Stimulated activated CD4-positive, alpha-beta T cell treated with anti-CD3 and anti-CD28 coated beads, Interleukin-4, amount 100 ng/mL, for 24 hours (primary cell): ENCODE data around the gene TENT4A.

Experiments
- DNase-seq: peaks from one replicate; pipeline ENCODE4 v3.0.0-alpha.2; 2020

TENT4A gene

GRCh38 chr5:6718718-6719117 is 5.5 kb downstream of the TENT4A start:
- no peak for DNase-seq

GRCh38 chr5:6719417-6719816 is 6.2 kb downstream of the TENT4A start:
- no peak for DNase-seq

GRCh38 chr5:6719896-6720560 is 6.8 kb downstream of the TENT4A start:
- no peak for DNase-seq

- DNase-seq = no peak
Measured at GRCh38 chr5:6720561-6720921, 7.3 kb downstream of the TENT4A start.

- DNase-seq = no peak
Measured at GRCh38 chr5:6721442-6721841, 8.2 kb downstream of the TENT4A start.

GRCh38 chr5:6722015-6722414 is 8.8 kb downstream of the TENT4A start:
- DNase-seq = no peak

GRCh38 chr5:6723122-6723815 is 10.0 kb downstream of the TENT4A start:
- DNase-seq = no peak

- DNase-seq = no peak
Measured at GRCh38 chr5:6723816-6724300, 10.6 kb downstream of the TENT4A start.

- DNase-seq = no peak
Measured at GRCh38 chr5:6724321-6724929, 11.2 kb downstream of the TENT4A start.

- DNase-seq = no peak
Measured at GRCh38 chr5:6725421-6725820, 12.2 kb downstream of the TENT4A start.

GRCh38 chr5:6726006-6726405 is 12.8 kb downstream of the TENT4A start:
- DNase-seq = no peak

GRCh38 chr5:6727231-6727630 is 14.0 kb downstream of the TENT4A start:
- DNase-seq = no peak

- no peak for DNase-seq
Measured at GRCh38 chr5:6728011-6728794, 15.0 kb downstream of the TENT4A start.

- no peak for DNase-seq
Measured at GRCh38 chr5:6728795-6729183, 15.6 kb downstream of the TENT4A start.

GRCh38 chr5:6729386-6730310 is 16.4 kb downstream of the TENT4A start:
- peak; percentile 41 for DNase-seq

GRCh38 chr5:6730407-6730806 is 17.2 kb downstream of the TENT4A start:
- no peak for DNase-seq

GRCh38 chr5:6730807-6731206 is 17.6 kb downstream of the TENT4A start:
- DNase-seq = no peak

GRCh38 chr5:6731465-6732237 is 18.4 kb downstream of the TENT4A start:
- DNase-seq = no peak

- no peak for DNase-seq
Measured at GRCh38 chr5:6732634-6733410, 19.6 kb downstream of the TENT4A start.

GRCh38 chr5:6733411-6734242 is 20.4 kb downstream of the TENT4A start:
- DNase-seq = no peak
